HEK293 (cell line): ENCODE measurements around the gene CTCFL.

ENCODE experiments used
- PRDM1 ChIP-seq: fragments of 450-650 bp; formaldehyde crosslinking; IDR thresholded peaks from 2 replicates; pipeline ENCODE4; 2016; ENCODE audit warnings: missing biosample characterization, missing genetic modification characterization
- SCRT1 ChIP-seq: fragments of 450-650 bp; formaldehyde crosslinking; IDR thresholded peaks from 2 replicates; pipeline ENCODE4 v1.5.1; 2016; ENCODE audit warnings: missing biosample characterization, missing genetic modification characterization, borderline replicate concordance
- SETDB1 ChIP-seq: IDR thresholded peaks from one replicate; pipeline ENCODE4 v1.6.1; 2017; ENCODE audit warnings: mild to moderate bottlenecking, low read length, moderate library complexity, mixed read lengths; ENCODE audit not compliant: insufficient read length
- SP2 ChIP-seq: fragments of 450-650 bp; formaldehyde crosslinking; IDR thresholded peaks from 2 replicates; pipeline ENCODE4 v1.5.1; 2016; ENCODE audit warnings: missing biosample characterization, missing genetic modification characterization
- YY1 ChIP-seq: fragments of 450-650 bp; formaldehyde crosslinking; IDR thresholded peaks from 2 replicates; pipeline ENCODE4 v1.5.1; 2018; ENCODE audit warnings: missing biosample characterization, missing genetic modification characterization
- ZNF140 ChIP-seq: fragments of 450-650 bp; formaldehyde crosslinking; IDR thresholded peaks from 2 replicates; pipeline ENCODE4 v1.5.1; 2016; ENCODE audit warnings: missing biosample characterization, missing genetic modification characterization
- ZNF24 ChIP-seq: fragments of 450-650 bp; formaldehyde crosslinking; IDR thresholded peaks from 2 replicates; pipeline ENCODE4 v1.5.1; 2016; ENCODE audit warnings: missing biosample characterization, missing genetic modification characterization
- ZNF274 ChIP-seq, 2 experiments: fragments of 200-500 bp in 1 of 2; fragments of 450-650 bp in 1 of 2; sonication (Bioruptor generic) in 1 of 2; formaldehyde crosslinking in 1 of 2; IDR thresholded peaks; 2 replicates each; pipeline versions ENCODE4 v1.5.1 to v1.6.1; 2014 to 2016; ENCODE audit warnings: borderline replicate concordance in 1 of 2, inconsistent platforms in 1 of 2, low read length in 1 of 2, missing biosample characterization in 1 of 2, missing genetic modification characterization in 1 of 2
- ZNF433 ChIP-seq: fragments of 450-650 bp; formaldehyde crosslinking; IDR thresholded peaks from 2 replicates; pipeline ENCODE4 v1.5.1; 2016; ENCODE audit warnings: missing biosample characterization, missing genetic modification characterization, low read depth
- ZNF785 ChIP-seq: fragments of 450-650 bp; formaldehyde crosslinking; IDR thresholded peaks from 2 replicates; pipeline ENCODE4 v1.5.1; 2016; ENCODE audit warnings: missing biosample characterization, missing genetic modification characterization
- TF ChIP-seq, protein P1 (sequence below): fragments of 450-650 bp; formaldehyde crosslinking; IDR thresholded peaks from 2 replicates; pipeline ENCODE4 v1.5.1; 2016; ENCODE audit warnings: missing biosample characterization, missing genetic modification characterization
- TF ChIP-seq, protein P2 (sequence below): fragments of 450-650 bp; formaldehyde crosslinking; IDR thresholded peaks from 2 replicates; pipeline ENCODE4 v1.5.1; 2016; ENCODE audit warnings: missing biosample characterization, missing genetic modification characterization
- TF ChIP-seq, protein P3 (sequence below): fragments of 450-650 bp; formaldehyde crosslinking; IDR thresholded peaks from 2 replicates; pipeline ENCODE4 v1.5.1; 2016; ENCODE audit warnings: missing biosample characterization, missing genetic modification characterization
- TF ChIP-seq, protein P4 (sequence below): fragments of 450-650 bp; formaldehyde crosslinking; IDR thresholded peaks from 2 replicates; pipeline ENCODE4 v1.5.1; 2016; ENCODE audit warnings: missing biosample characterization, missing genetic modification characterization, low read depth

DNA sequence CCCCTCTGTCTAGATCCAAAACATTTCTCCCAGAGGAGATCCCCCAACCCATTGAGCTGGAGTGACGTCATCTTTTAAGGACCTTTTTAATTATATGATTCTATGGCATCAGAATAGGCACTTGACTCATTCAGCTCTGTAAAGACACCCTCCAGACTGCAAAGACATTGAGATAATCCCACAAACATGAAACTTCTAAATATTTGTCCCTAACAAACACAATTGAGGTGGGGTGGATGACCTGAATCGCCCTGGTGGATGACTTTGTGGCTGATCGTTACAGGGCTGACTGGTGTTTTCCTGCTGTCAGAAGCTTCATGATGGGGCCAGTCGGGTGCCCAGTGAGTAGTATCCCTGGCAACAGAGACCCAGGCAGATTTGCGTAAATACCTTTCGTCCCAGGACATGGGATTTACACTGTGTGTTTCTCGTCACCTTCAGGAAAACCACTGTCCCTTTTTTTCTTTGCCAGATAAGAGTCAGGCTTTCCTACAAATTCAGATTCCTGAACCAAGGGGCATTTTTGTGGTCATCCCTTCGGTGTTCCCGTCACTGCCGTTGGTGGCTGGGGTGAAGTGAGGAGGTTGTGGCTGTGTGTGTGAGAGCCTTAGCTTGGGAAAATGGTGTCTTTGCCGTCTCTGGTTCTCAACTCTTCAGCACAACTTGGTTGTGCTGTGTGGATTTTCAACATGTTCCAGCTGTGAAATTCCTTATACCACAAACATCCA is 30.7 kb upstream of the CTCFL start:
- no peak for TF ChIP-seq PRDM1 (tag by site-specific recombination)
- TF ChIP-seq, protein P1, sequence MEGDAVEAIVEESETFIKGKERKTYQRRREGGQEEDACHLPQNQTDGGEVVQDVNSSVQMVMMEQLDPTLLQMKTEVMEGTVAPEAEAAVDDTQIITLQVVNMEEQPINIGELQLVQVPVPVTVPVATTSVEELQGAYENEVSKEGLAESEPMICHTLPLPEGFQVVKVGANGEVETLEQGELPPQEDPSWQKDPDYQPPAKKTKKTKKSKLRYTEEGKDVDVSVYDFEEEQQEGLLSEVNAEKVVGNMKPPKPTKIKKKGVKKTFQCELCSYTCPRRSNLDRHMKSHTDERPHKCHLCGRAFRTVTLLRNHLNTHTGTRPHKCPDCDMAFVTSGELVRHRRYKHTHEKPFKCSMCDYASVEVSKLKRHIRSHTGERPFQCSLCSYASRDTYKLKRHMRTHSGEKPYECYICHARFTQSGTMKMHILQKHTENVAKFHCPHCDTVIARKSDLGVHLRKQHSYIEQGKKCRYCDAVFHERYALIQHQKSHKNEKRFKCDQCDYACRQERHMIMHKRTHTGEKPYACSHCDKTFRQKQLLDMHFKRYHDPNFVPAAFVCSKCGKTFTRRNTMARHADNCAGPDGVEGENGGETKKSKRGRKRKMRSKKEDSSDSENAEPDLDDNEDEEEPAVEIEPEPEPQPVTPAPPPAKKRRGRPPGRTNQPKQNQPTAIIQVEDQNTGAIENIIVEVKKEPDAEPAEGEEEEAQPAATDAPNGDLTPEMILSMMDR (tag by site-specific recombination): no peak
- TF ChIP-seq, protein P2, sequence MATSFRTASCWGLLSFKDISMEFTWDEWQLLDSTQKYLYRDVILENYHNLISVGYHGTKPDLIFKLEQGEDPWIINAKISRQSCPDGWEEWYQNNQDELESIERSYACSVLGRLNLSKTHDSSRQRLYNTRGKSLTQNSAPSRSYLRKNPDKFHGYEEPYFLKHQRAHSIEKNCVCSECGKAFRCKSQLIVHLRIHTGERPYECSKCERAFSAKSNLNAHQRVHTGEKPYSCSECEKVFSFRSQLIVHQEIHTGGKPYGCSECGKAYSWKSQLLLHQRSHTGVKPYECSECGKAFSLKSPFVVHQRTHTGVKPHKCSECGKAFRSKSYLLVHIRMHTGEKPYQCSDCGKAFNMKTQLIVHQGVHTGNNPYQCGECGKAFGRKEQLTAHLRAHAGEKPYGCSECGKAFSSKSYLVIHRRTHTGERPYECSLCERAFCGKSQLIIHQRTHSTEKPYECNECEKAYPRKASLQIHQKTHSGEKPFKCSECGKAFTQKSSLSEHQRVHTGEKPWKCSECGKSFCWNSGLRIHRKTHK: no peak
- no peak for TF ChIP-seq SP2 (tag by site-specific recombination)
- TF ChIP-seq, protein P3, sequence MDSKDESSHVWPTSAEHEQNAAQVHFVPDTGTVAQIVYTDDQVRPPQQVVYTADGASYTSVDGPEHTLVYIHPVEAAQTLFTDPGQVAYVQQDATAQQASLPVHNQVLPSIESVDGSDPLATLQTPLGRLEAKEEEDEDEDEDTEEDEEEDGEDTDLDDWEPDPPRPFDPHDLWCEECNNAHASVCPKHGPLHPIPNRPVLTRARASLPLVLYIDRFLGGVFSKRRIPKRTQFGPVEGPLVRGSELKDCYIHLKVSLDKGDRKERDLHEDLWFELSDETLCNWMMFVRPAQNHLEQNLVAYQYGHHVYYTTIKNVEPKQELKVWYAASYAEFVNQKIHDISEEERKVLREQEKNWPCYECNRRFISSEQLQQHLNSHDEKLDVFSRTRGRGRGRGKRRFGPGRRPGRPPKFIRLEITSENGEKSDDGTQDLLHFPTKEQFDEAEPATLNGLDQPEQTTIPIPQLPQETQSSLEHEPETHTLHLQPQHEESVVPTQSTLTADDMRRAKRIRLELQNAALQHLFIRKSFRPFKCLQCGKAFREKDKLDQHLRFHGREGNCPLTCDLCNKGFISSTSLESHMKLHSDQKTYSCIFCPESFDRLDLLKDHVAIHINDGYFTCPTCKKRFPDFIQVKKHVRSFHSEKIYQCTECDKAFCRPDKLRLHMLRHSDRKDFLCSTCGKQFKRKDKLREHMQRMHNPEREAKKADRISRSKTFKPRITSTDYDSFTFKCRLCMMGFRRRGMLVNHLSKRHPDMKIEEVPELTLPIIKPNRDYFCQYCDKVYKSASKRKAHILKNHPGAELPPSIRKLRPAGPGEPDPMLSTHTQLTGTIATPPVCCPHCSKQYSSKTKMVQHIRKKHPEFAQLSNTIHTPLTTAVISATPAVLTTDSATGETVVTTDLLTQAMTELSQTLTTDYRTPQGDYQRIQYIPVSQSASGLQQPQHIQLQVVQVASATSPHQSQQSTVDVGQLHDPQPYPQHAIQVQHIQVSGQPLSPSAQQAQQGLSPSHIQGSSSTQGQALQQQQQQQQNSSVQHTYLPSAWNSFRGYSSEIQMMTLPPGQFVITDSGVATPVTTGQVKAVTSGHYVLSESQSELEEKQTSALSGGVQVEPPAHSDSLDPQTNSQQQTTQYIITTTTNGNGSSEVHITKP (tag by site-specific recombination): no peak
- TF ChIP-seq ZNF140 (tag by site-specific recombination): no peak
- TF ChIP-seq, protein P4, sequence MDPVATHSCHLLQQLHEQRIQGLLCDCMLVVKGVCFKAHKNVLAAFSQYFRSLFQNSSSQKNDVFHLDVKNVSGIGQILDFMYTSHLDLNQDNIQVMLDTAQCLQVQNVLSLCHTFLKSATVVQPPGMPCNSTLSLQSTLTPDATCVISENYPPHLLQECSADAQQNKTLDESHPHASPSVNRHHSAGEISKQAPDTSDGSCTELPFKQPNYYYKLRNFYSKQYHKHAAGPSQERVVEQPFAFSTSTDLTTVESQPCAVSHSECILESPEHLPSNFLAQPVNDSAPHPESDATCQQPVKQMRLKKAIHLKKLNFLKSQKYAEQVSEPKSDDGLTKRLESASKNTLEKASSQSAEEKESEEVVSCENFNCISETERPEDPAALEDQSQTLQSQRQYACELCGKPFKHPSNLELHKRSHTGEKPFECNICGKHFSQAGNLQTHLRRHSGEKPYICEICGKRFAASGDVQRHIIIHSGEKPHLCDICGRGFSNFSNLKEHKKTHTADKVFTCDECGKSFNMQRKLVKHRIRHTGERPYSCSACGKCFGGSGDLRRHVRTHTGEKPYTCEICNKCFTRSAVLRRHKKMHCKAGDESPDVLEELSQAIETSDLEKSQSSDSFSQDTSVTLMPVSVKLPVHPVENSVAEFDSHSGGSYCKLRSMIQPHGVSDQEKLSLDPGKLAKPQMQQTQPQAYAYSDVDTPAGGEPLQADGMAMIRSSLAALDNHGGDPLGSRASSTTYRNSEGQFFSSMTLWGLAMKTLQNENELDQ (tag by site-specific recombination): no peak
- no peak for TF ChIP-seq ZNF274 (IDR thresholded peaks at IDR 0.05; ENCODE audit: low read length)
- TF ChIP-seq ZNF274 (tag by site-specific recombination; IDR thresholded peaks at IDR 0.05; ENCODE audit: borderline replicate concordance): no peak
- TF ChIP-seq ZNF433 (tag by site-specific recombination): no peak
- no peak for TF ChIP-seq SCRT1 (tag by site-specific recombination)
- TF ChIP-seq YY1 (tag by site-specific recombination): no peak
- TF ChIP-seq ZNF785: no peak
- no peak for TF ChIP-seq SETDB1
- no peak for TF ChIP-seq ZNF24 (tag by site-specific recombination)
